ENCODE results near the gene NAT8L.
"Not testable (repeated sequence)": the region's sequence is repeated elsewhere in the genome, so short reads cannot be mapped to it uniquely, and the experiment has no call there.

NAT8L gene, protein sequence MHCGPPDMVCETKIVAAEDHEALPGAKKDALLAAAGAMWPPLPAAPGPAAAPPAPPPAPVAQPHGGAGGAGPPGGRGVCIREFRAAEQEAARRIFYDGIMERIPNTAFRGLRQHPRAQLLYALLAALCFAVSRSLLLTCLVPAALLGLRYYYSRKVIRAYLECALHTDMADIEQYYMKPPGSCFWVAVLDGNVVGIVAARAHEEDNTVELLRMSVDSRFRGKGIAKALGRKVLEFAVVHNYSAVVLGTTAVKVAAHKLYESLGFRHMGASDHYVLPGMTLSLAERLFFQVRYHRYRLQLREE

DNA sequence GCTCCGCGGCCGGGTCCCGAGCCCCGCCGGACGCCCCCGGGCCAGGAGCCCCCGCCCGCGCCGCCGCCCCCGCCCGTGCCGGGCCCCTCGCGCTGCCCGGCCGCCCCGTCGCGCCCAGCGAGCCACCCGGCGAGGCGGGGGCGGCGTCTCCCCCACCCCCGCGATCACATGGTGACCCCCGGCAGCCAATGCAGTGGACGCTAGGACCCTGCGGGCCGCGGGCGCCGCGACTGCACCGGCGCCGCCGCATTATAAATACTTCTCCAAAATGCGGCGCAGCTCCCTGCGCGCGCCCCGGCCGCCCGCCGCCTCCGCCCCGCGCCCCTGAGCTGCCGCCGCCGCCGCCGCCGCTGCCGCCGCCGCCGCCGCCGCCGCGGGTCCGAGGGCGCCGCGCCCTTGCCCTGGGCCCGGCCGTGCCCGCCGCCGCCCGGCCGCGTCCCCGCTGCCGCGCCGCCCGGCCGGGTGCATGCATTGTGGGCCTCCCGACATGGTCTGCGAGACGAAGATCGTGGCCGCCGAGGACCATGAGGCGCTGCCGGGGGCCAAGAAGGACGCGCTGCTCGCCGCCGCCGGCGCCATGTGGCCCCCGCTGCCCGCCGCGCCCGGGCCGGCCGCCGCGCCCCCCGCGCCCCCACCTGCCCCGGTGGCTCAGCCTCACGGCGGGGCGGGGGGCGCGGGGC lies at the start of gene NAT8L:
Gene NAT8L (plus strand): TSS at position 282 of the 680 bp plus-strand sequence. CDS start 185 bp downstream, at position 467.
- DNase-seq, result peak; percentile 37 to 77

DNA sequence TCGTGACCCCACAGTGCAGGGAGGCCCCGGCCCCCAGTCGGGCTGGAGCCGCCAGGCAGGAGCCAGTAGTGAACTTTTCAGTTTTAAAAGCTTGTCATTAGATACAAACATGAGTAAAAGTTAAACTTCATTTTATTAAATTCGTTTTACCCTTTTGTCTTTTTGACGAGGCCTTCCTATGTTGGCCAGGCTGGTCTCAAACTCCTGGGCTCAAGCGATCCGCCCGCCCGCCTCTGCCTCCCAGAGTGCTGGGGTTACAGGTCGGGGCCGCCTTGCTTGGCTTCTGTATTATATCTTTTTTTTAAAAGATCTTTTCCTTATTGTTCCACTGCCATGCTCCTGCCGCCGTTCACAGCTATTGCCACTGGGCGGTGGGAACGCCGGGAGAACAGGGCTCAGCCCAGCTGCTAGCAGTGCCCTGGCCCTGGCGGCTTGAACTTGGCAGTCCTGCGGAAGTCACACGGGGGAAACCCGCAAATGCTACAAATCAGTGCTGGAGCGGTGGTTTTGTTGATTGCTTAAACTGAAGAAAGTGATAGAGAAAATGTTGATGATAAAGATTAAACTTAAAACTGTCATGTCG lies 49.4 kb upstream of the NAT8L start:
- peak; percentile 18 to 48 for DNase-seq

DNA sequence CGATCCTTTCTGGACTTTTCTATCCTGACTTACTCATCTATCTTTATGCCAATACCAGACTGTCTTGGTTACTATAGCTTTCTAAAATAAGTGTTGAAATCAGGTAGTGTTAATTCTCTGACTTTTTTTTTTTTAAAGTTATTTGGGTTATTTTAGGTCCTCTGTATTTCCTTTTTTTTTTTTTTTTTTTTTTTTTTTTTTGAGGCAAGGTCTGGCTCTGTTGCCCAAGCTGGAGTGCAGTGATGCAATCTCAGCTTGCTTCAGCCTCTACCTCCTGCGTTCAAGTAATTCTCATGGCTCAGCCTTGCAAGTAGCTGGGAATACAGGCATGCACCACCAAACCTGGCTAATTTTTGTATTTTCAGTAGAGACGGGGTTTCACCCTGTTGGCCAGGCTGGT lies 47.5 kb upstream of the NAT8L start:
- DNase-seq, result no peak

DNA sequence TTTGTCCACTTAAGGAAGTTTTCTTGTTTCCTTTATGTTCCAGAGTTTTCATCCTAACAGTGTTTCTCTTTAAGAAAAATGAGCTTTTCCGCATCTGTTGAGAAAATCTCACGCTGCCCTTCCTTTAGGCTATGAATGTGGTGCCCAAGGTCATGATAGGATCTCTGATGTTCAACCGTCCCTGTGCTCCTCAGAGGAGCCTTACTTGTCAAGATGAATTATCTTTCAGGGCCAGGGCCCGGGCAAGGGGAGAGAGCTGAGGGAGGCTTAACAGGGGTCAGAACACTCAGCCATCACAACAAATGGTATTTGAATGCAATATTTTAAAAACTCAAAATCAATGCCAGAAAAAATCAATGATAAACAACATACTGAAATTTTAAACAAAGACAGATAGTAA lies 44.1 kb upstream of the NAT8L start:
- DNase-seq, result no peak

DNA sequence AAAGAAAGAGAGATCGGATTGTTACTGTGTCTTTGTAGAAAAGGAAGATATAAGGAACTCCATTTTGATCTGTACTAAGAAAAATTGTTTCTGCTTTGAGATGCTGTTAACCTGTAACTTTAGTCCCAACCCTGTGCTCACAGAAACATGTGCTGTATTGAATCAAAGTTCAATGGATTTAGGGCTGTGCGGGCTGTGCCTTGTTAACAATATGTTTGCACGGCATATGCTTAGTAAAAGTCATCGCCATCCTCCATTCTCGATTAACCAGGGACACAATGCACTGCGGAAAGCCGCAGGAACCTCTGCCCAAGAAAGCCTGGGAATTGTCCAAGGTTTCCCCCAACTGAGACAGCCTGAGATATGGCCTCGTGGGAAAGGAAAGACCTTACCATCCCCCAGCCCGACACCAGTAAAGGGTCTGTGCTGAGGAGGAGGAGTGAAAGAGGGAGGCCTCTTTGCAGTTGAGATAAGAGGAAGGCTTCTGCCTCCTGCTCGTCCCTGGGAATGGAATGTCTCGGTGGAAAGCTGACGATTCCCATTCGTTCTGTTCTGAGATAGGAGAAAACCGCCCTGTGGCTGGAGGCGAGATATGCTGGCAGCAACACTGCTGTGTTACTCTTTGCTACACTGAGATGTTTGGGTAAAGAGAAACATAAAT lies 37.6 kb upstream of the NAT8L start:
- not testable (repeated sequence) for DNase-seq

DNA sequence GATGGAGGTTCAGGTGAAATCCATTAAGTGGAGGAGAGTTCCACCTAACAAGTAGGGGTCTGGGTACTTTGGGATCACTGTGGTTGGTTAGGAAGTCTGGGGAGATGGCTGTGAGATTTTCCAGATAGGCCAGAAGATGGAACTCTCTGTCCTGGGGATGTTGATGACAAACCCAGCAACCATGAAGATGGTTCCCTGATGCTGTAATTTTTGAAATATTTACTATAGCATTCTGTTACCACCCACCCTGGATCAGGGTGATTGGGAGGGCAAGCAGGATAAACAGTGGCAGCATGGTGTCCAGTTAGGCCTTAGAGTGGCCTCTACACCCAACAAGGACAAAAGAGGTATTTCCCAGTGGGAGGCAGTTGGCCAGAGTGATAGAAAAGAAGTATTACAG lies 34.4 kb upstream of the NAT8L start:
- DNase-seq, result no peak

DNA sequence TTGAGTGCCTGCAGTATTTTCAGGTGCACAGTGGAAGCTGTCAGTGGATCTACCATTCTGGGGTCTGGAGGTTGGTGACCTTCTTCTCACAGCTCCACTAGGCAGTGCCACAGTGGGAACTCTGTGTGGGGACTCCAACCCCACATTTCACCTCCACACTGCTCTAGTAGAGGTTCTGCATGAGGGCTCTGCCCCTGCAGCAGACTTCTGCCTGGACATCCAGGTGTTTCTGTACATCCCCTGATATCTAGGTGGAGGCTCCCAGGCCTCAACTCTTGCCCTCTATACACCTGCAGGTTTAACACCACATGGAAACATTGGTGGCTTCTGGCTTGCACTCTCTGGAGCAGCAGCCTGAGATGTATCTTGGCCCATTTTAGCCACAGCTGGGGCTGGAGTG lies 33.3 kb upstream of the NAT8L start:
- no peak for DNase-seq

DNA sequence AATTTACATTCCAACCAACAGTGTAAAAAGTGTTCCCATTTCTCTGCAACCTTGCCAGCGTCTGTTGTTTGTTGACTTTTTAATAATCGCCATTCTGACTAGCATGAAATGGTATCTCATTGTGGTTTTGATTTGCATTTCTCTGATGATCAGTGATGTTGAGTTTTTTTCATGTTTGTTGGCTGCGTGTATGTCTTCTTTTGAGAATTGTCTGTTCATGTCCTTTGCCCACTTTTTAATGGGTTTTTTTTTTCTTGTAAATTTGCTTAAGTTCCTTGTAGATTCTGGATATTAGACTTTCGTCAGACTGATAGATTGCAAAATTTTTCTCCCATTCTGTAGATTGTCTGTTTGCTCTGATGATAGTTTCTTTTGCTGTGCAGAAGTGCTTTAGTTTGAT lies 32.0 kb upstream of the NAT8L start:
- DNase-seq, result not testable (repeated sequence)

DNA sequence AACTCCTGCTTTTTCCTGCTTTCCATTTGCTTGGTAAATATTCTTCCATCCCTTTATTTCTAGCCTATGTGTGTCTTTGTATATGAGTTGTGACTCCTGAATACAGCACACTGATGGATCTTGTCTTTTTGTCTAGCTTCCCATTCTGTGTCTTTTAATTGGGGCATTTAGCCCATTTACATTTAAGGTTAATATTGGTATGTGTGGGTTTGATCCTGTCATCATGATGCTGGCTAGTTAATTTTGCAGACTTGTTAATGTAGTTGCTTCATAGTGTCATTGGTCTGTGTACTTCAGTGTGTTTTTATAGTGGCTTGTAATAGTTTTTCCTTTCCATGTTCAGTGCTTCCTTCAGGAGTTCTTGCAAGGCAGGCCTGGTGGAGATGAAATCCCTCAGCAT lies 28.0 kb upstream of the NAT8L start:
- not testable (repeated sequence) for DNase-seq

DNA sequence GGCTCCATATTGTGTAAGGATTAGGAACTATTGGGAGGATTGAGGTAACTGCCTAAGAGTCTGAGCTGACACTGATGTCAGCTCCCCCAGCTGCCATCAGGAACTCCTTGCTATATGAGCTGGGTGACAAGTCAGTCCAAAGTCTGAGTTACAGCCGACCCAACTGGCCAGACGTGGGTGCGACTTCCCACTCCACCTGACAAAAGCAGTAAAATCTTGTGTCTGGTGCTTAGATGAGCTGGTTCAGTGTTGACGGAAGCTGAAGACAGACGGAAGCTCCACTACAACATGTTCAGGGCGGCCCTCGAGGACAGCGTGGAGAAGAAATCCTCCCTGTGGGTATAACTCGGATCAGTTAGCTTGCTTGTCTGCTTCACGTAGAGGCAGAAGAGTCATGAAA lies 22.8 kb upstream of the NAT8L start:
- no peak for DNase-seq

DNA sequence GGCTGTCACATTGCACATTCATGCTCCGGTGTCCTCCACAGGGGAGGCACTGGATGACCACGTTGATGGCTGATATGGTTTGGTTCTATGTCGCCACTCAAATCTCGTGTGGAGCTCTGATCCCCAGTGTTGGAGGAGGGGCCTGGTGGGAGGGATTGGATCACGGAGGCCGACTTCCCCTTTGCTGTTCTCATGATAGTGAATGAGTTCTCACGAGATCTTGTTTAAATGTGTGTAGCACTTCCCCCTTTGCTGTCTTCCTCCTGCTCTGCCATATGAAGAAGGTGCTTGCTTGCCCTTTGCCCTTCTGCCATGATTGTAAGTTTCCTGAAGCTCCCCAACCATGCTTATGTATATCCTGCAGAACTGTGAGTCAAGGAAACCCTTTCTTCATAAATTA lies 22.3 kb upstream of the NAT8L start:
- no peak for DNase-seq

DNA sequence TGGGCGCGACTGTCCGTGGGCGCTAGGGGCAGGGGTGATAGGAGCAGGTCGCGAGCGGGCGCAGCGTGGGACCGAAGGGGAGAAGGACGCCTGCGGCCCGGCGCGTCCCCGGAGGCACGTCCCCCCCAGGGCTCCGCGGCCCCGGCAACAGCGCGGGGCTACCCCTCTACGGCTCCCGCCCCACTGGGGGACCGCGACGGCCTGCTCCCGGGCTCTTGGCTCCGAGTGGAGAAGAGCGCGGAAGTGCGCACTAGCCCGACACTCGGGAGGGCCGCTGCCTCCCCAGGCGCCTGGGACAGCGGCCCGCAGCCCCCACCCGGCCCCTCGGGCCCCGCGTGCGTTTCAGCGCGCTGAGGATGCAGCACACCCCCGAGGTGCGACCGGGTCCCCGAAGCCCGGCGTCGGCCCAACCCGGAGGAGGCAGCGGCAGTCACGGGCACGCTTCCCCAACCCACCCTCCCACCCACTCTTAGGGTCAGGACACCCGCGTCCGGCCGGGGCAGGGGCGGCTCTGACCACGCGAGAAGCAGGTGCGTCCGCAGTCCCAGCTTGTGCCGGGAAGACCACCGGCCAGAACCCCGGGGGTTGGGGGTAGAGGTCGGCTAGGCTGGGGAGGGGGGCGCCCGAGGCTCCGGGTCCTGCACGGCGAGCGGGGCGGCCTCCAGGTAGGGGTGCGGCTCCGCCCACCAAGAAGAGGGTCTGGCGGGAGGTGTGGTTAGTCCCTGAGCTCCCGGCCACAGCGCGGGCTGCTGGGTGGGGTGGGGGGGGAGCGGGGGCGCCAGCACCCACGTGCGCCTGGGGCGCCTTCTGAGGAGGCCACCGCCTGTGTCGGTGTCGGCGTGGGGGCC lies 18.5 kb upstream of the NAT8L start:
- DNase-seq, result peak in 1 of 2 experiments; percentile 37

DNA sequence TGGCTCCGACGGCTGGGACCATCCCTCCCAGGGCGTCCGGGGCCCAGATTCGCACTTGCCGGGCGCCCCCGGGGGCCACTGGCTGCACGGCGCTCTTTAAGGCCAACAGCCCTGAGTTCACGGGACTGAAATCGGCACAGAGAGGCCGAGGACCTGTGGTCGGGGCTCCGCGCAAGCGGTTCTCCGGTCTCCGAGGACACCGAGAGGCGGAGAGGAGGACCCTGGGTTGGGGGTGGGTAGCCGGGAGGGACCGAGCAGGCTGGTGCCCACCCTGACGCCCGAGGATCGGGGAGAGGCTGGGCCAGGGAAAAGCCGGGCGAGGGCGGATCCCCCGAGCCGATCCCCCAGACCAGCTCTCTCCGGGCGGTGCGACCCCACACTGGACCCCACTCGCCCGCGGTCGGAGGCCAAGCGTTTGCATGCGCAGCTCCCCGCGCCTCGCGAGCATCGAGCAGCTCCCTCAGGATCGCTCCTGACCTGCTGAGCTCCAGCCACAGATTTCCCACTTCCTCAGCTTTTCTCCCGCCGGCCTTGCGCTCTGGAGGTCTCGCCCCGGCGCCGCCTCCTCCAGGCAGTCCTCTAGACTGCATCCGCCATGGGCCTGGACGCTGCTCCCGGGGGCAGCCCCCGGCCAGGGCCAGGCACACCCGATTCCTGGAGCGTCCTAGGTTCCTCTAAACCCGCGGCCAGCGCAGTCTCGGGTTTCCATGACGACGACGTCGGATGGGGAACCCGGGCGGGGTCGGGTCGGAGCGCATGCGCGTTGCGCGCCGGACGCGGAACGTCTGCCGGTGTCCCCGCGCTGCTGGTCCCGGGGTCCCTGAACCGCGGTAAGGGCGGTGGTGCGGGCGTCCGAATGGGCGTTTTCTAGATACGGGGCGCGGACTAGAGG lies 17.6 kb upstream of the NAT8L start:
- peak; percentile 81 to 88 for DNase-seq

DNA sequence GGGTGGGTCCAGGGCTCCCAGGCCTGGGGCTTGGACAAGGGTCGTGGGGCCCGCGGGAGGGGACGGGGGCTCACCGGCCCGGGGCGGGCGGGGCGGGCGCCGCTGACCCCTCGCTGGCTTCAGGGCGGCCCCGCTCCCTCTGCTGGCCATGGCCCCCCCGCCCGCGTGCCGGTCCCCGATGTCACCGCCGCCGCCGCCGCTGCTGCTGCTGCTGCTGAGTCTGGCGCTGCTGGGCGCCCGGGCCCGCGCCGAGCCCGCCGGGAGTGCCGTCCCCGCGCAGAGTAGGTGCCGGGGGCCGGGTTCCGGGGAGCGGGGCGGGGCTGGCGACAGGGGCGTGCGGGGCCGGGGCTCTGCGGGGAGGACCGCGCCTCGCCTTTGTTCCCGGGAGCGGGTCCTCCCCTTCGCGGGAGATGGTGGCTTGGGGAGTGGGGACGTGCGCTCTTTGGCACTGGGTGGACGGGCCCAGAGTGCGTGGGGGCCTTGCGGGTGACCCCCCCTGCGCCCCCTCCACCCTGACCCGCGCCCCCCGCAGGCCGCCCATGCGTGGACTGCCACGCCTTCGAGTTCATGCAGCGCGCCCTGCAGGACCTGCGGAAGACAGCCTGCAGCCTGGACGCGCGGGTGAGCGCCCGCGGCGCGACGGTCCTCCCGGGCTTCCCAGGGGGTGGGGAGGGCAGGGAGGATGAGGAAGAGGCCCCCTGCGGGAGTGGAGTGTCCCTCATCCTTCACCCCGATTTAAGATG lies 16.8 kb upstream of the NAT8L start:
- no peak for DNase-seq

DNA sequence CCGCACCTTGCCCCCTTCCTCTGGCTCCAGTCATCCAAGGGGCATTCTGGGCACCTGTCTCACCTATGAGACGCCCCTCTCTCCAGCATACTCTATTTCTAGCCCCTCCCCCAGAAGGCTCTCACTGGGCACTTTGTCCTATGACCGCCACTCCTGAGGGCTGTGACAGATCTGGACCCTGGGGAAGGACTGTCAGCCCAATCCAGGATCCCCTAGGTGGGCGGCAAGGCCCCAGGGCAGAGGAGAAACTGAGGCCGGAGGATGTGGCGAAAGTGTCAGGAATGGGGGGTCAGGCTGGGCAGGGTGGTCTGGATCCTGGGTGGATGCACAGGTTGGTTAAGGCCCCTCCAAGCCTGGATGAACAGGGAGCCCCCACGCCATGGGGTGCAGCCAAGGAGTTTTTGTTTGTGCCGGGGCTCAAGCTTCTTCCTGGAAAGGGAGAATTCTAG lies 16.2 kb upstream of the NAT8L start:
- no peak for DNase-seq

DNA sequence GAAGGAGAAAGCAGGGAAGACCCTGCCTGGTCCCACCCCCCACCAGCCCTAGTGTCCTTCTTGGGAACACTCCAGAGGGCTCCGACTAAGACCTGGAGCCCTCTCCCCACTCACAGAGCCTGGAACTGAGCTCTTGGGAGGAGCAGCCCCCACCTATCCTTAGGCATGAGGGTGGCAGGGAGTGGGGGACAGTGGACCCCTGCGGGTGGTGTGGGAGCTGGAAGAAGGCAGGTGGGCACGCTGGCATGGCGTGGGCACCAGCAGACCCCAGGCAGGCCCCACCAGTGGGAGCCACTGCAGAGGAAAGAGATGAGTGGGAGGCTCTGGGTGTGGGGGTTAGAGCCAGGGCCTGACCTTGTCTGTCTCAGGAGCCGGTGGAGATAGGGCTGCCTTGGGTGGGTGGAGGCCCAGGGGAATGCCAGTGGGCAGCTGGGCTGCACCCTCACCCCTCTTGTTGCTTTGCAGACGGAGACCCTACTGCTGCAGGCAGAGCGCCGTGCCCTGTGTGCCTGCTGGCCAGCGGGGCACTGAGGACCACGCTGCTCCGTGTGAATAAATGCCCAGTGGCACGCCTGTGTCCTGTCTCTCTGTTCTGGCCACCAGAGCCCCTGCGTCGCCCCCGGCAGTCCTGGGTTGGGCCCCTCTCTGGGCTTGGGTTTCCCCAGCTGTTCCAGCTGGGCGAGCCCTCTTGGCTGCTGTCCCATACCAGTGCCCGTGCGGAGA lies 15.6 kb upstream of the NAT8L start:
- DNase-seq, result no peak

DNA sequence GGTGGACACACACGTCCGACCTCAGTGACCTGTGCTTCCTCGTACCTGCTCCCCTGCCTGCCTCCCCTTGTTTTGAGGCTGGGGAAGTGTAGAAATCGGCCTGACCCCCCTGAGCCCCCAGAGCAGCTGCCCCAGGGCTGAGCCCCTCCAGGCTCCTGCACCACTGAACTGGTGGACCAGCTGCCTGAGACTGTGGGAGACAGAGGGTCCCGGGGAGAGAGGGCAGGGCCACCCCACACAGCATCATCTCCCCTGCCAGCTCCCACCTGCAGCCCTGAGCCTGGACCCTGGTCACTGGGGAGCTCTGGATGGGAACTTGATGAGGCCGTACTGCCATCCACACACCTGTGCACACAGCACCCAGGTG lies 15.0 kb upstream of the NAT8L start:
- DNase-seq, result no peak

DNA sequence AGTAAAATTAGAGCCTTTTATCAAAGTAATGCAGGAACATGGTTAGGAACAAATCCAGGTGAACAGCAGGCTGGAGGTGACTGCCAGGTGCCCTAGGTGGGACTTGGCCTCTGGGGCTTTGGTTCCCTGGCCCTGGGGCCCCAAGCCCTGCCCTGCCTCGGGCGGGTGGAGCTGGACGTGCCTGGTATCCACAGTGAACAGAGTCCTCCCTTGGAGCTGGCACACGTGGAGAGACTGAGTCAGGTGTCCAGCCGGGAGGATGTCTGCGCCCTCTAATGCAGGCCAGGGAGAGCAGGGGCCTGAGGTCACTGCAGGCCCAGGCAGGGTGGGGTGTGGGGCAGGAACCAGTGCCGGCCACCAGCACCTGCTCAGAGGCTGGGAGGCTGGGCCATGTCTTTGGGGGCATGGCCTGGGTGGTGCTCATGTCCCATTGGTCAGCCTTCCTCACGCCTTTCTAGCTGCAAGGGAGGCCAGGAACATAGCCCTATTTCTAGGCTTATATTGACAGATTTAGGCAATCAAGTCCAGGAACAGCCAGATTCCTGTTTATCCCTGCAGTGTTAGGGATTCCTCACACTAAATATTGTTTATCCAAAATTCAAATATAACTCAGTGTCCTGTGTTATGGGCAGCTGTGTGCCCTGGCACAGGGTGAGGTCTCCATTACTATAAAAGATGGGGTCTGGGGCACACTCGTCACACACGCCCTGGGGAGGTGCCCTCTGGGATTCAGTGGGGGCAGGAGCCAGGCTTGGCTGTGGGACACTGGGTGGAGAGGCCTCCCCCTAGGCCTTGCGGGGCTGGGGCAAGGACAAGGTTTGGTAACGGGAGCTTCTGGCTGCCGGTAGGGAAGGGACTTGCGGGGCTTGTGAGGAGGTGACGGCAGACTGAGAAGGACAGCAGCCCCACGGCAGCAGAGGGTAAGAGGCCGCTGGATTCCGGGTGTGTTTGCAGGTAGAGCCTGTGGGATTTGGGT lies 14.3 kb upstream of the NAT8L start:
- DNase-seq, result no peak

DNA sequence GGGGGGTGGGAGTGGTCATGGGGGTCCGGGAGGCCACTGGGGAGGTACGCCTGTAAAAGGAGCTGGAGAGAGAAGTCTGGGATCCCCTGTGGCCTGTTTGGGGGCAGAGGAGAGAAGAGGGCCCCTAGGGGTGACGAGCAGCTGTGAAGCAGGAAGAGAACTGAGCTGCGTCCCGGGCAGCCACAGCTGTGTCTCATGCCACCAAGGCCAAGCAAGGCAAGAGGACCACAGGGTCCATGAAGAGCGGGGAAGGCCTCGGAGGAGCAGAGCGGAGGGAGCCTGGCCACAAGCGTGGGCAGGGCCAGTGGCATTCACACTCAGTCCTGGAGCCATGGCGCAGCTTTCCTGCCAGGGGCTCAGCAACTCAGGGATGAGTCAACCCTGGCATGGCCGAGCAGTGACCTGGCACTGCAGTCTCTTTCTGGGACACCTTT lies 13.6 kb upstream of the NAT8L start:
- no peak for DNase-seq
